Omental fat pad (tissue), 4 donors: ENCODE data around the gene FSCN2. TPM values are rescaled to one million over a fixed set of nuclear protein-coding genes. Genes with fewer than 3 reads are reported as not detected.
A peak's percentile ranks its signal among the peaks of the same experiment; 100 is the strongest.

Experiments
- ATAC-seq: fragments of 150-250 bp; one replicate; pipeline ENCODE4 v1.9.1; 2016; ENCODE audit warnings: mild to moderate bottlenecking, moderate library complexity; ENCODE audit not compliant: low FRiP score
- DNase-seq: peaks from one replicate; pipeline ENCODE4 v3.0.0-alpha.2; 2019; ENCODE audit warnings: low spot score
- total RNA-seq, 4 donors: library from RNA; depleted of rRNA; stranded (reverse); fragments of >200 nt; gene quantifications; one replicate each; pipeline ENCODE4 v1.1.0, GENCODE V29; 2016
- TF ChIP-seq, protein P1 (sequence below), 3 donors: fragments of 450-650 bp; IDR thresholded peaks; one replicate each; pipeline ENCODE4 v1.5.1; 2016 to 2017; ENCODE audit warnings: antibody characterized with exemption in 3 of 3, mild to moderate bottlenecking in 3 of 3, moderate library complexity in 2 of 3

The FSCN2 gene
- total RNA-seq, 4 donors from 2014 or later, result 0.31 to 0.95 (median 0.36) TPM; not detected in 1

DNA sequence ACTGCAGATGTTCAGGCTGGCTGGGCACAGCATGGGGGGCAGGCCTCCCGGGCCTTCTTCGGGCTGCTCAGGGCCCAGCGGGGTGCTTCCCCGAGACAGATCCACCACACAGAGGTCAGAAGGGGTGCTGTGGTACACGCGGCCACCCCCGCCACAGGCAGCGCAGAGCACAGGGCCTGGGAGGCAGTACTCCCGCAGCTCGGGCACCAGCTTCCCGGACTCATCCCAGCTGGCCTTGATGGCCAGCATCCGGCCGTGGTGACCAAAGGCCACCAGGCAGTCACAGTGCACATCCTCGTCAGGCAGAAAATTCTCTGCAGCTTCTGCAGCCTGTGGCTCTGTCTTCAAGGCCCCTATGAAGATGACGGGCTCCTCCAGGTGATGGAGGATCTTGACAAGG, 22.1 kb downstream of the FSCN2 start:
- TF ChIP-seq, protein P1, sequence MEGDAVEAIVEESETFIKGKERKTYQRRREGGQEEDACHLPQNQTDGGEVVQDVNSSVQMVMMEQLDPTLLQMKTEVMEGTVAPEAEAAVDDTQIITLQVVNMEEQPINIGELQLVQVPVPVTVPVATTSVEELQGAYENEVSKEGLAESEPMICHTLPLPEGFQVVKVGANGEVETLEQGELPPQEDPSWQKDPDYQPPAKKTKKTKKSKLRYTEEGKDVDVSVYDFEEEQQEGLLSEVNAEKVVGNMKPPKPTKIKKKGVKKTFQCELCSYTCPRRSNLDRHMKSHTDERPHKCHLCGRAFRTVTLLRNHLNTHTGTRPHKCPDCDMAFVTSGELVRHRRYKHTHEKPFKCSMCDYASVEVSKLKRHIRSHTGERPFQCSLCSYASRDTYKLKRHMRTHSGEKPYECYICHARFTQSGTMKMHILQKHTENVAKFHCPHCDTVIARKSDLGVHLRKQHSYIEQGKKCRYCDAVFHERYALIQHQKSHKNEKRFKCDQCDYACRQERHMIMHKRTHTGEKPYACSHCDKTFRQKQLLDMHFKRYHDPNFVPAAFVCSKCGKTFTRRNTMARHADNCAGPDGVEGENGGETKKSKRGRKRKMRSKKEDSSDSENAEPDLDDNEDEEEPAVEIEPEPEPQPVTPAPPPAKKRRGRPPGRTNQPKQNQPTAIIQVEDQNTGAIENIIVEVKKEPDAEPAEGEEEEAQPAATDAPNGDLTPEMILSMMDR (IDR thresholded peaks at IDR 0.05), result no peak
- no peak for ATAC-seq
- DNase-seq, result no peak

DNA sequence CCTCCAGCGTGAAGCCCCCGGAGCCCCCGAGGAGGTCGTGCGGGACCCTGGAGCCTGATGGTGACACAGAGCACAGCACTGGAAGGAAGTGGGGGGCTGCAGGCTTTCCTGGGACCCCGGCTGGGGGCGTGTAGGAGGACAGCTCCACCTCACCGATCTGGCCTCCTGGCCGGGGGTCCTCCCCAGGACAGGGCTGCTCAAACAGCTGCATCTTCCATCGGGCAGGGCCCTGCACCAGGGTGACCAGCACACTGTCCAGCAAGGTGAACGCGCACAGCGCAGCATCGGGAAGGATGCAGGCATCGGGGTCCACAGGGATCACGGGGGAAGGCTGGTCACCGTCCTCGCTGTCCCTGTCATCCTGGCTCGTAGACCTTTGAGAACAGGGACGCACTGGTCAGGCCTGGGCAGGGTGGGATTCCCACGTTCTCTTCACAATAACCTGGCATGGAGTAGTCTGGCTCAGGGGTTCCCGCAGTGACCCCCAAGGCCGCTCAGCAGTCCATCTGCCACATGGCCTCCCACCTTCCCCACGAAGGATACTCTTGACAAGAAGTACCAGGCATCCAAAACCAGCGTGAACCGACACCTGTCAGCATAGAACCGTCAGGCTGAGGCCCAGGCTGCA, 22.8 kb downstream of the FSCN2 start:
- TF ChIP-seq, protein P1 (IDR thresholded peaks at IDR 0.05), result no peak
- ATAC-seq (no peak), DNase-seq (no peak)

DNA sequence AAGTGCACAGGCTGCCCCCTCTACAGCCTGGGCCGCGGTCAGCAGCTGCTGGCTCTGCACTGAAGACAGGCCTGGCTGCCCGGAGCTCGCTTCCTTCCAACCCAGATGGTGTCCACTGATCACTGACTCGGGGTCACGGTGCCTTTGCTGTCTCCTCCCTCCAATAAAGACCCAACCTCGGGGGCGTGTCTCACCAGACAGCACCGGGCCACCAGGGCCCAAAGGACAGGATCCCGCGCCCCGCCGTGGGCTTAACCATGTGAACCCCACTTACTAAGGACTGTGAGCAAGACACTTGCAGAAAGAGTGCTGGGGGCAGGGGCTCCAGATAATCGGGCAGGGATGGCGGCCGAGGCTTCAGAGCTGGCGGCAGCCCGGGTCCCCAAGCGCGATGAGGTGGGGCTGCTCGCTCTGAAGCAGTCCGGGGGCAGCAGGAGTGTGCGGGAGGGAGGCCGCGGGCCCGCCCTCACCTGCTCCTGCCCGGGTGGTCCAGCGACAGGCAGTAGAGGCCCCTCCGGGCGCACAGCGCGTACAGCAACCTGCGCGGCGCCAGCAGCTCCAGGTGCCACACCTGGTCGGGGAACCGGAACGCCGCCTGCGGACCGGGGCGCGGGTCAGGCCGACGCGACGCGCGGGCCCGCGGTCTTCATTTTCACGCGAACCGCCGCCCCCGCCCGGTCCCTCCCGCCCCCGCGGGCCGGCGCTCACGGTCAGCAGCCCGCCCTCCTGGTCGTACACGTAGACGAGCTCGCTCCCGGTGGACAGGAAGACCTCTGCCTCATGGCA, 23.5 kb downstream of the FSCN2 start:
- TF ChIP-seq, protein P1 (IDR thresholded peaks at IDR 0.05), result no peak
- ATAC-seq (peak; percentile 9), DNase-seq (no peak)

DNA sequence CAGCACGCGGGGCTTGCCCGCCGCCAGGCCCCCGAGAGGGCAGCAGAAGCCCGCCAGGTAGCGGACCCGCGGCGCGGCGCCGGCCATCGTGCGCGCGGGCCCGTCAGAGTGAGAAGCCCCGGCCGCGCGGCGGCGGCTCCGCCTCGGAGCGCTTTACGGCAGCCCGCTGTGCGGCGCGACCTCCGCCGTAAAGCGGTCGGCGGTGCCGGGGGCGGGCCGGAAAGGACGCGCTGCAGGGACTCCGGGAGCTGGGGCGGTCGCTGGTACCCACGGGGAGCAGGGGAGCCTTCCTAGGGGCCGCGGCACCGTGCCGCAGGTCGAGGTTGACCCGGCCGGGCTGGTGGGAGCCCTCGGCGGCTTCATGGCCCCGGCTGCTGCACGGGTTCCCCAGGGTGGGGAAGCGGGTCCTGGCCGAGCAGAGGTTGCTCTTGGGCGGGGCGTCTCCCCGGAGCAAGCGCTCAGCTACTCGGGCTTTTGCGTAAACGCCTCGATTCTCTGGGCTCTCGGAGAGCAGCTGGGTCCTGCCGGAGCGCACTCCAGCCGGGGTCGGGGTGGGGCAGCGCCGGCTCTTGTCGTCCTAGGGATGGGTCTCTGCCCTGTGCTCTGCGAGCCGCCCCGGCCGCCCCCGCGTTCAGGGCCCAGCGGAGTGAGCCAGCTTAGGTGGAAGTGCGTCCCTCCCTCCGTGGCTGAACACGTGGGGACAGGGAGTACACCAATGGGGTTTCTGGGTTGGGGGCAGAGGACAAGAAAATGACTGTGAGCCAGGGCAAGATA, 24.3 kb downstream of the FSCN2 start, which contains the start of gene FAAP100:
Gene FAAP100, minus strand, starts transcription at position 110 of the 774 bp plus-strand sequence. Its CDS starts 23 bp downstream, at position 87.
- TF ChIP-seq, protein P1 (IDR thresholded peaks at IDR 0.05), result no peak

DNA sequence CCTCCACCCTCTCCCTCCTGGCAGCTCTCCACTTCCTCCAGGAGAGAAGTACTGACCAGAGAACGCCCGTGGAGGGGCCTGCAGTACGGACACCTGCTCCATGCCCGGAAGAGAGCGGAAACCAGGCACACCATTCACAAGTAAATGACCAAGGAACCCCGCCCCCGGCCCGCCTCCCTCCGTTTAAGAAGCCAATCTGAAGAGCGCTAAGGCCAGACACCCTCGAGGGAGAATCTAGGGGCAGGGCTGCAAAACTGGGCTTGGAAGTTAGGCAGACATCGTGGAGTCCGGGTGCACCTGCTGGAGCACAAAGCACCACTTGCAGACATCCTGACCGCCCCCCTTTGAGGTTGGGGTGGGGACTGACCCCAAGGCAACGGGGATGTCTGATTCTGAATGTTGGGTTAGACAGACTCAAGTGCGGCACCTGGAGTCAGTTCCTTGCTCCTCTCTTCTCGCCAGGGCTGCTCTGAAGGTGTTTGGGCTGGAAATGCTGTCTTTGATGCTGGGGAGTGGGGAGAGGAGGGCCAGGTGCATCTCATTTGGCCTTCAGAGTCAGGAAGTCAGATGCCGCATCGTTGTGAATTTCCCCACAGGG, 24.9 kb downstream of the FSCN2 start:
- TF ChIP-seq, protein P1 (IDR thresholded peaks at IDR 0.05), result no peak
- DNase-seq (peak; percentile 52), ATAC-seq (peak; percentile 27)

More for the DNA sequence above, 24.3 kb downstream of the FSCN2 start, which contains the start of gene FAAP100:
- ATAC-seq (peak; percentile 61), DNase-seq (no peak)

DNA sequence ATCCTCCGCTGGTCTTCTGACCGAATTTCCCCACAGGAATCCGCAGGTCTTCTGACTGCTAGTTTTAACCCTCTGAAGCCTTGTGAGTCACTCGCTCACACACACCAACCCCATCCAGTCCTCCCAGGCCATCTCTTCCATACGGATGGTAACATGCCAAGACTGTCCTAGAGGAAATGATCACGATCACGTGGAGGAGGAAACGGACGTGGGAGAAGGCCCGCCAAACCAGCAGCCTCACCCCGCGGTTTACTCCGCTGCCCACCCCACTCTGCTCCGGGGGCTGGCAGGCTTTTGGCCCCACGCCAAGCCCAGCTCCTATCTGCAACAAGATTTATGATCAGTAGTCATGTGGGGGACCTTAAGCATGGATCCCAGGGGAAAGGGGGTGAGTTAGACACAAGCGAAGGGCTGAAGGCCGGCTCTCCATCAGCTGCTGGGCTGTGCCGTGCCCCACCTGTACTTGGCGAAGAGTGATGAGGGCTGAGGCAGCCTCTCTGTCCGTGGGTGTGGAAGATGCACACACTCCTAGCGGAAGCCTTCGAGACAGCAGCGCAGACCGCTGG, 25.5 kb downstream of the FSCN2 start:
- TF ChIP-seq, protein P1 (IDR thresholded peaks at IDR 0.05), result no peak
- DNase-seq (no peak), ATAC-seq (peak; percentile 68)
